Tibial artery (tissue), 4 donors: ENCODE data around the gene FBH1.

Experiments used
- DNase-seq, 2 donors: peaks; one replicate each; pipeline ENCODE4 v3.0.0-alpha.2; 2019
- H3K27ac ChIP-seq, 2 donors: fragments of 200-600 bp; sonication (generic) in 1 of 2; 1 replicate in 1 of 2; 2 replicates in 1 of 2; pipeline ENCODE4 v1.5.1; 2018 to 2019; ENCODE audit warnings: mild to moderate bottlenecking in 1 of 2
- H3K27me3 ChIP-seq, 2 donors: fragments of 200-600 bp; sonication (generic) in 1 of 2; one replicate each; pipeline versions ENCODE4 v1.5.1 to v1.6.0; 2016 to 2019
- H3K36me3 ChIP-seq, 3 donors: fragments of 200-600 bp; sonication (generic) in 2 of 3; one replicate each; pipeline ENCODE4 v1.5.1; 2016 to 2019; ENCODE audit warnings: mild to moderate bottlenecking in 2 of 3
- H3K4me1 ChIP-seq, 4 donors: fragments of 200-600 bp; sonication (generic) in 2 of 4; 1 replicate in 3 of 4; 2 replicates in 1 of 4; pipeline ENCODE4 v1.5.1; 2016 to 2019
- H3K4me3 ChIP-seq, 2 donors: fragments of 200-600 bp; sonication (generic) in 1 of 2; 1 replicate in 1 of 2; 2 replicates in 1 of 2; pipeline ENCODE4 v1.5.1; 2018 to 2019; ENCODE audit warnings: mild to moderate bottlenecking in 2 of 2
- H3K9me3 ChIP-seq, 3 donors: fragments of 200-600 bp; sonication (generic) in 1 of 3; one replicate each; pipeline ENCODE4 v1.5.1; 2016 to 2019
- intact Hi-C: fragments of 100-400 bp; cut with DNase I; formaldehyde crosslinking; loops from one replicate; pipeline ENCODE4 v1.15.0; 2023; ENCODE audit warnings: low total_unique reads
- TF ChIP-seq, protein P1 (sequence below), 2 experiments: fragments of 200-600 bp in 1 of 2; fragments of 450-650 bp in 1 of 2; IDR thresholded peaks; one replicate each; pipeline ENCODE4 v1.5.1; 2017 to 2019; ENCODE audit warnings: antibody characterized with exemption in 2 of 2, mild to moderate bottlenecking in 1 of 2, moderate library complexity in 1 of 2

Gene FBH1

DNA sequence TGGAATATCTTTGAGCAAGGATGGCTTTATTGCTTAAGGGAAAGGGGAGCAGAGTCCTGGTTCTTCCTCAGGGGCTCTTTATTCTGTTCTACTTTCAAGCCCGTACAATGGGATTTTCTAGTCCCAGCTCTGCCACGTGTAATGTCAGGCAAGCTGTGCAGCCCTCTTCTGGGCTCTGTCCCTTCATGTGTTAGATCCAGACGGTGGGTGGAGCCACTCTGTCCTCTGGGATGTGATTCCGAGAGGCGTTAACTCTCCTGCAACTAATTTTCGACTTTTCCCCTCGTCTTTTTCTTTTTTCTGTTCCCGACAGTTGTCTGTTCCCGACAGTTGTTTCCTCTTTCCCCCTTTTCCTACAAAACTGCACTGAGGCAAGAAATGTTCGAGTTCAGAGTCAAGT is 34.8 kb downstream of the FBH1 start:
- DNase-seq: no peak
- TF ChIP-seq, protein P1, sequence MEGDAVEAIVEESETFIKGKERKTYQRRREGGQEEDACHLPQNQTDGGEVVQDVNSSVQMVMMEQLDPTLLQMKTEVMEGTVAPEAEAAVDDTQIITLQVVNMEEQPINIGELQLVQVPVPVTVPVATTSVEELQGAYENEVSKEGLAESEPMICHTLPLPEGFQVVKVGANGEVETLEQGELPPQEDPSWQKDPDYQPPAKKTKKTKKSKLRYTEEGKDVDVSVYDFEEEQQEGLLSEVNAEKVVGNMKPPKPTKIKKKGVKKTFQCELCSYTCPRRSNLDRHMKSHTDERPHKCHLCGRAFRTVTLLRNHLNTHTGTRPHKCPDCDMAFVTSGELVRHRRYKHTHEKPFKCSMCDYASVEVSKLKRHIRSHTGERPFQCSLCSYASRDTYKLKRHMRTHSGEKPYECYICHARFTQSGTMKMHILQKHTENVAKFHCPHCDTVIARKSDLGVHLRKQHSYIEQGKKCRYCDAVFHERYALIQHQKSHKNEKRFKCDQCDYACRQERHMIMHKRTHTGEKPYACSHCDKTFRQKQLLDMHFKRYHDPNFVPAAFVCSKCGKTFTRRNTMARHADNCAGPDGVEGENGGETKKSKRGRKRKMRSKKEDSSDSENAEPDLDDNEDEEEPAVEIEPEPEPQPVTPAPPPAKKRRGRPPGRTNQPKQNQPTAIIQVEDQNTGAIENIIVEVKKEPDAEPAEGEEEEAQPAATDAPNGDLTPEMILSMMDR (IDR thresholded peaks at IDR 0.05): no peak
- Histone ChIP-seq H3K9me3 (no peaks in the 10 kb centered on the region), H3K27me3 (no peaks in the 10 kb centered on the region), H3K4me3 (no peak overlapping the region), H3K36me3 (peaks cover 60 to 99% (median 89%) of the 10 kb centered on the region in 3 donors), H3K27ac (no peak overlapping the region), H3K4me1 (peaks cover 0 to 12% (median 0%) of the 10 kb centered on the region in 4 donors)
- intact Hi-C loops: no loop called here

DNA sequence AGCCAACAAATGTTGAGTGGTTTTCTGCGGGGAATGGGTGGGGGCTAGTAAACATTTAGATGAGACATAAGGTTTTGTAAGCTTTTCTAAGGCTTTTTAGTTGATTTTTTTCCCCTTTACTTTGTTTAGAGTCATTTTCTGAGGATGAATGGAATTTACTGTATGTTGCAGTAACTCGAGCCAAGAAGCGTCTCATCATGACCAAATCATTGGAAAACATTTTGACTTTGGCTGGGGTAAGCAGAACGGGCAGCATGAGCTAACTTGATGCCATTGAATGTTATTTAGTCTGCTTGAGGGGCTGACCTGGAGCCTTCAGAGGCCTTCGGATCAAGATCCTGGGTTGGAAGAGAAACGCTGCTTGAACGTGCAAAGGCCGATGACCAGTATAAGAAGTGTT is 37.3 kb downstream of the FBH1 start:
- TF ChIP-seq, protein P1 (IDR thresholded peaks at IDR 0.05): no peak
- no peaks in the 10 kb centered on the region for H3K27me3 ChIP-seq
- intact Hi-C loops: no loop called here
- H3K4me1 ChIP-seq: peaks cover 0 to 12% (median 0%) of the 10 kb centered on the region in 4 donors
- H3K4me3 ChIP-seq: no peak overlapping the region
- DNase-seq: no peak
- H3K9me3 ChIP-seq: no peaks in the 10 kb centered on the region
- peak overlapping the region; percentile 3 to 8 for H3K27ac ChIP-seq
- H3K36me3 ChIP-seq: peaks cover 53 to 98% (median 87%) of the 10 kb centered on the region in 3 donors

DNA sequence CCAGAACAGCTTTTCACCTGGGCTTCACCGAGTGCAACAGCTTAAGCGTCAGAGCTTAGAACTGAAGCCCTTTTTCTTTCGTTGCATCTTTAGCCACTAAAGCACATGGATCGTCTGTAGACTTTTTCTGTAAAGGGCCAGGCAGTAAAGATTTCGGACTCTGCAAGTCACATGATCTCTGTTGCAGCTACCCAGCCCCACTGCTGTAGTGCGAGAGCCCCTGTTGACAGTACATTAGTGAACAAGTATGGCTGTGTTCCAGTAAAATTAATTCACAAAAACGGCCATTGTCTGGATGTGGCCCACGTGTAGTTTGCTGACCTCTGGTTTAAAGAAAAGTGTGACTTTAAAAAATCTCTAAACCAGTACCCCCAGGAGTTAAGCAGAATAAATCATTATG is 39.4 kb downstream of the FBH1 start:
- H3K27me3 ChIP-seq: no peaks in the 10 kb centered on the region
- no peak overlapping the region for H3K4me3 ChIP-seq
- H3K4me1 ChIP-seq: peaks cover 0 to 12% (median 0%) of the 10 kb centered on the region in 4 donors
- H3K9me3 ChIP-seq: no peaks in the 10 kb centered on the region
- DNase-seq: no peak
- H3K27ac ChIP-seq: no peak overlapping the region
- TF ChIP-seq, protein P1 (IDR thresholded peaks at IDR 0.05): no peak
- intact Hi-C loops: no loop called here
- peaks cover 54 to 92% (median 82%) of the 10 kb centered on the region in 3 donors for H3K36me3 ChIP-seq

DNA sequence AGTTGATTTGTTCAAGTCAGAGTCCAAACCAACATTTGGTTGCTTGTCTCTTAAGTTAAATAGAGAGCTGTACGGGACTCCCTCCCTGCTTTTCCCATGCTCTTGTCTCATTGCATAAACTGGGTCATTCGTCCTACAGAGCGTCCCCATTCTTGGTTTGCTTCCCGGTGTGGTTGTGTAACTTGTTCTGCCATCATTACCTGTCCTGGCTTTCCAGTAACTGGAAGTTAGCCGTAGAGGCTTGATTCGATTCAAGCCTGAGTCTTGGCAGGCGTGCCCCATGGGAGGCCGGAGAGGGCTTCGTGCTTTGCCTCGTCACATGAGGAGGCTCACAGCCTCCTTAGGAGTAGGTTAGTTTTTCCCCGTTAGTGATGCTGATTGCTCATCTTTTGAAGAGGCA is 40.2 kb downstream of the FBH1 start:
- TF ChIP-seq, protein P1 (IDR thresholded peaks at IDR 0.05): no peak
- peak in 1 of 2 donors; percentile 13 for DNase-seq
- Histone ChIP-seq H3K36me3 (peaks cover 51 to 92% (median 77%) of the 10 kb centered on the region in 3 donors), H3K27me3 (no peaks in the 10 kb centered on the region), H3K9me3 (no peaks in the 10 kb centered on the region), H3K4me3 (no peak overlapping the region), H3K4me1 (peaks cover 0 to 12% (median 0%) of the 10 kb centered on the region in 4 donors), H3K27ac (no peak overlapping the region)
- intact Hi-C loops: no loop called here

DNA sequence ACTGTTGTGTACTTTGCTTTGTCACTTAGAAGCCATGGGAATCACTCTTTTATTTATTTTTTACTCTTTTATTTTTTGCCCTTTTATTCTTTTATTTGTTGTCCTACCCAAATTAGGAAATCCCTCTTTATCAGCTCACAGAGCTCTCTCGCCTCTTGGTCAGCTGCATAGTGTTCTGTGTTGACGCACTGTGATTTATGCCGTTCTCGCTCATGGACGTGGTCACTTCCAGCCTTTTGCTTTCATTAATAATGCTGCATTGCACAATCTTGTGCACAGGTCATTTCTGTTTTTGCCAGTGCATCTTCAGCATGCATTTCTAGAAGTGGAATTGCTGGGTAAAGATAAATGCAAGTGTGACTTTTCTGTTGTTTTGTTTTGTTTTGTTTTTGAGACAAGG is 42.3 kb downstream of the FBH1 start:
- peaks cover 64 to 92% (median 81%) of the 10 kb centered on the region in 3 donors for H3K36me3 ChIP-seq
- DNase-seq: no peak
- intact Hi-C loops: no loop called here
- TF ChIP-seq, protein P1 (IDR thresholded peaks at IDR 0.05): no peak
- no peak overlapping the region for H3K27ac ChIP-seq
- H3K4me1 ChIP-seq: peaks cover 0 to 5% (median 0%) of the 10 kb centered on the region in 4 donors
- no peaks in the 10 kb centered on the region for H3K9me3 ChIP-seq
- no peaks in the 10 kb centered on the region for H3K27me3 ChIP-seq
- H3K4me3 ChIP-seq: no peak overlapping the region
